Hematopoietic multipotent progenitor cell treated with erythropoietin and hydrocortisone succinate and interleukin-3 and kit ligand, for 6 days (in vitro differentiated cells): ENCODE data around the gene WBP2NL.
A peak's percentile ranks its signal among the peaks of the same experiment; 100 is the strongest.

Experiments
- DNase-seq: peaks from one replicate; pipeline ENCODE4 v3.0.0-alpha.2; 2015

WBP2NL gene

DNA sequence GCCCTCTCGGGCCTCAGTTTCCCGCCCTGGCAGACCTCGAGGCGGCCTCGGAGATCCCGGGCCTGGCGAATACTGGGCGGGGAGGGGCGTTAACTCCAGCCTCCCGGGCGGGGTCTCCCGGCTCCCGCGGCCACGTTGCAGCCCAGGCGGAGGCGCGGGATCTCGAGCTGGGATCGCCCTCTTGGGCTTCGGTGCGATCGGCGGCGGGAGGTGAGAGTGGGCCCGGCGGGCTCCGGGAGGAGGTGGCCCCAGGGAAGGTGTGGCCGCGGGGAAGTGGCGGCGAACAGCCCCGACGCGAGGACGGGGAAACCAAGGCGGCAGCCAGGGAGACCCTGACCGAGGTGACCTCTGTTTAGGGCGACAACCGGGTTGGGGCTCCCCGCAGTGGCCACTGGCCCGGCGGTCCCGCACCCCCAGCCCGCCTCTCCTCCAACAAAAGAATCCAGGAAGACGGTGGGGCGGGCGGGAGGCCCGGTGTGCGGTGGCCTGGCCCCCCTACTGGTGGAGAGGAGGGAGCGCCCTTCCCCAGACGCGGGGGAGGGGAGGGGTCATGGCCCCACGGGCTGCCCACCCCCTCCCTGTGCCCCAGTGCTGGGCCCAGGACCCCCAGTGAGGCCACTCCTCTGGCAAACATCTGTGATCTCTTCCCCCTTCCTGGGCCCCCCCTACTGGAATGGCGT is 75.7 kb downstream of the WBP2NL start, which contains the start of gene PHETA2:
PHETA2 (plus strand) TSS at position 117 of the 680 bp plus-strand sequence. CDS start 3,046 bp downstream, outside the sequence.
- DNase-seq = peak; percentile 60

DNA sequence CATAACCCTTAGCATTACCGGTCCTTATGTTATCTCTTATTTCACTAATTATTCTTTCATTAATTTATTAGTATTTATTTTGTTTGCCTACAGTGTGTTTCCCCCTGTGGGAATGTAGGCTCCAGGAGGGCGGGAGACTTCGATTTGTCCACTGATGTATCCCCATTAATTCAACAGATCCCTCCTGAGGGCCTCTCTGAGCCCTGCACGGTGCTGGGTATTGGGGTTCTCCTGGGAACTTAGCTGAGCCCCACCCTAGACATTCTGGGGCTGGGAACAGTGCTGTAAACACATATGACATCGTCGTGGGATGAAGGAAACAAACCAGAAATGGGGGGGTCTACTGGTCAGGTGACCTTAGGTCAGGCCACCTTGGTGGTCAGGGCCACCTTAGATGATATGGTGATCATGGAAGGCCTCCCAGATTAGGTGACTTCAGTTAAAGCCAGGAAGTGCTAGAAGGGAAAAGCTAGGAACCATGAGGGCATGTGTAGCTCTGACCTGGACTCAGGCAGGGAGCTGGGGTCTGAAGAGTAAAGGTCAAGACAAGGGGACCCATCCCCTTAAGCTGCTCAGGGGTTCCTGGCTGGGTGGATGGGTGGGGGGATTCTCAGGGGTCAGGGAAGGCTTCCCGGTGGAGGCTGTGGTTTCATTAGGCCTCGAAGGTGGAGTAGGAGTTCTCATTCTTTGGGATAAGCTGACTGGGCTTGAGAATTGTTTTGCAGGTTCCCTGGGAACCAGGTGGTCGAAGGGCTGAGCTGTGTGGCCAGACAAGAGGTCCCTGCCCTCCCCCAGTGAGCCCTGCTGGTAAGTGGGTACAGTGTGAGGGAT is 76.5 kb downstream of the WBP2NL start:
- no peak for DNase-seq

DNA sequence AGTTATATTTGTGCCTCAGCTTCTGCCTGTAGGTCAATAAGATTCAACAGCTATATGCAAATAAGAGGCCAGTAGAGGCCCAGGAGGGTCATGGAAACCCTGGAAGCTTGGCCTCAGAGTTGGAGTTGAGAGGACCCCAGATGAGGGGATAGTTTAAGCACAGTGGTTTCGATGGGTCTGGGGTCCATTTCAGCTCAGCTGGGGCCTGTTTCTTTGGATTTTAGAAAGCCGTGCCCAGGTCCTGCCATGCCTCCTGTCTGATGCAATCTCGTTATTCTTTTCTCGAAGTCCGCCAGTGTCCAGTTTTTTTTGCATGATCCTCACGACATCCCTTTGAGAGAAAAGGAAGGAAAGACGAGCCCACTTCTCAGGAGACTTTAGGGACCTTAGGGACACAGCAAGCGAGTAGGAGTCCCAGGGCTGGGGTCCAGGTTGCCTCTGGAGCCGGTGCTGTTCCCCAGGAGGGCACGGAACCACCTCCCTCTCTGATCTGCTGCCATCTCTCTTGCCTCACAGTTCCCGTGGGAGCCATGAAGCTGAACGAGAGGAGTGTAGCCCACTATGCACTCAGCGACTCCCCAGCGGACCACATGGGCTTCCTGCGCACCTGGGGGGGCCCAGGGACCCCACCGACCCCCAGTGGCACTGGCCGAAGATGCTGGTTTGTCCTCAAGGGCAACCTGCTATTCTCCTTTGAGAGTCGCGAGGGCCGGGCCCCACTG is 78.3 kb downstream of the WBP2NL start:
- no peak for DNase-seq

DNA sequence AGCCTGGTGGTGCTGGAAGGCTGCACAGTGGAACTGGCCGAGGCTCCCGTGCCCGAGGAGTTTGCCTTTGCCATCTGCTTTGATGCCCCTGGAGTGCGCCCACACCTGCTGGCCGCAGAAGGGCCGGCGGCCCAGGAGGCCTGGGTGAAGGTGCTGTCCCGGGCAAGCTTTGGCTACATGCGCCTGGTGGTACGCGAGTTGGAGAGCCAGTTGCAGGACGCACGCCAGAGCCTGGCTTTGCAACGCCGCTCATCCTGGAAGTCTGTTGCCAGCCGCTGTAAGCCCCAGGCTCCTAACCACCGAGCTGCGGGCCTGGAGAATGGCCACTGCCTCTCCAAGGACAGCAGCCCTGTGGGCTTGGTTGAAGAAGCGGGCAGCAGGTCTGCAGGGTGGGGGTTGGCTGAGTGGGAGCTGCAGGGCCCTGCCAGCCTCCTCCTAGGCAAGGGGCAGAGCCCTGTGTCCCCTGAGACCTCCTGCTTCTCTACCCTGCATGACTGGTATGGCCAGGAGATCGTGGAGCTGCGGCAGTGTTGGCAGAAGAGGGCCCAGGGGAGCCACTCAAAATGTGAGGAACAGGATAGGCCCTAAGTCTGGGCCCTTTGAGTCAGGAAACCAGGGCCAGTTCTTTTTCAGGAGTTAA is 79.0 kb downstream of the WBP2NL start:
- DNase-seq = no peak
